ENCODE results near the gene MEI1.

Gene MEI1

DNA sequence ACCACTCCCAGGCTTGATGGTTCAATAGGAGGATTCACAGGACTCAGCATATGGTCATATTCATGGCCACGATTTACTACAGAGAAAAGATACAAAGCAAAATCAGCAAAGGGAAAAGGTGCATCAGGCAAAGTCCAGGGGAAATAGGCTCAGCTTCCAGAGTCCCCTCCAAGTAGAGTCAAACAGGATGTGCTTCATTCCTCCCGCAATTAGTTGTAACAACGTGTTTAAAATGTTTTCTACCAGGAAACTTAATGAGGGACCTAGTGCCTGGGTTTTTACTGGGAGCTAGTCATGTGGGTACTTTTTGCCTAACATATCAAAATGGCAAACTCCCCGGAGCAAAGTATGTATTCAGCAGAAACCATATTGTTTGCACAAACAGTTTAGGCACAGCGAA lies 118.7 kb downstream of the MEI1 start:
- no peak for DNase-seq (ENCODE audit: extremely low read depth in 1 of 2, low read depth in 1 of 2)

DNA sequence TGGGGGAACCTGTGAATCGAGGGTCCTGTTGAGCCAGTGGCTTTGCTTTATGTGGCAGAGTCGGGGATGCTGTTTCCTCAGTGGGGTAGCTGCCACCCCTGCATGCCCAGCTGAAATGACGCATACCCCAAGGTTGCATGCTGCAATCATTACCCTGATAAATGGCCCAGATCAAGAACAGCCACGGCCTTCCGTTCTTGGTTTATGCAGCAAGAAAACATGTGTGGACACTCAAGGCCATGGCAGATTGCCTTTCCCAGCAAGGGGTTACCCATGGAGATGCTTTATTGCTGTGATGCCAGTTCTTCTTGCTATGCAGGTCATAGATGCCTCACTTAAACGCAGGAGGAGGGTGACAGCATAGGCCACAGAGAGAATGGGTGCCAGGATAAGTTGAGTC lies 119.3 kb downstream of the MEI1 start:
- no peak for DNase-seq (ENCODE audit: extremely low read depth in 1 of 2, low read depth in 1 of 2)

DNA sequence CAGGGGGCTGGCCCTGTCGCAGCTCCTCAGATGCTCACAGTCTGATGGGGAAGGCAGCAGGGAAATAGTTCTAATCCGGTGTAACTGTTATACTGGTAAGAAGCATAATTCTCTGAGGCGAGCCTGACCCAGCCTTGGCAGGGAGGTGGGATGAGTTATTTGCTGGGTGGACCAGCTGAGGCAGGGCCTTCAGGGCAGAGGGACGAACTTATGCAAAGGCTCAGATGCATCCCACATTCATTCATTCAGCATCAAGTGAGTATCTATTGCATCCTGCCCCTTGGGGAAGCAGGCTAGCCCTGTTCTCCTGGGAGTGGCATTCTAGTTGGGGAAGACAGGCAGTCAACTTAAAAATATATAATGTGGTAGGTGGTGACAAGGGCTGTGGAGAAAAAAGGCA lies 120.0 kb downstream of the MEI1 start:
- DNase-seq (ENCODE audit: extremely low read depth in 1 of 2, low read depth in 1 of 2): no peak

DNA sequence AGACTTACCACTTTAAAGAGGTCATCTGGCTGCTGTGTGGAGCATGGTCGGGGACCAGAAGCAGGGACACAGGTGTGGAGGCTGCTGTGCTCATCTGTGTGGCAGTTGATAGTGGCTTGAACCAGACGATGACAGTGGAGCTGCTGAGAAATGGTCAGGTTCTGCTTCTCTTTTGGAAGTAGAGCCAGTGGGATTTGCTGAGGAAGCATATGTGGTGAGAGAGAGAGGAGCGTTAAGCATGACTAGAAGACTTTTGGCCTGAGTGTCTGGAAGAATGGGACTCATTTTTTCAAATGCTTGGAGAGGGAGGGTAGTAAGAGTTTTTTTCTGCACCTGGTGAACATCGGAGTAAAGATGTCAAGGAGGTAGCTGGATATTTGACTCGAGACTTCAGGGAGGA lies 121.1 kb downstream of the MEI1 start:
- no peak for DNase-seq (ENCODE audit: extremely low read depth in 1 of 2, low read depth in 1 of 2)

DNA sequence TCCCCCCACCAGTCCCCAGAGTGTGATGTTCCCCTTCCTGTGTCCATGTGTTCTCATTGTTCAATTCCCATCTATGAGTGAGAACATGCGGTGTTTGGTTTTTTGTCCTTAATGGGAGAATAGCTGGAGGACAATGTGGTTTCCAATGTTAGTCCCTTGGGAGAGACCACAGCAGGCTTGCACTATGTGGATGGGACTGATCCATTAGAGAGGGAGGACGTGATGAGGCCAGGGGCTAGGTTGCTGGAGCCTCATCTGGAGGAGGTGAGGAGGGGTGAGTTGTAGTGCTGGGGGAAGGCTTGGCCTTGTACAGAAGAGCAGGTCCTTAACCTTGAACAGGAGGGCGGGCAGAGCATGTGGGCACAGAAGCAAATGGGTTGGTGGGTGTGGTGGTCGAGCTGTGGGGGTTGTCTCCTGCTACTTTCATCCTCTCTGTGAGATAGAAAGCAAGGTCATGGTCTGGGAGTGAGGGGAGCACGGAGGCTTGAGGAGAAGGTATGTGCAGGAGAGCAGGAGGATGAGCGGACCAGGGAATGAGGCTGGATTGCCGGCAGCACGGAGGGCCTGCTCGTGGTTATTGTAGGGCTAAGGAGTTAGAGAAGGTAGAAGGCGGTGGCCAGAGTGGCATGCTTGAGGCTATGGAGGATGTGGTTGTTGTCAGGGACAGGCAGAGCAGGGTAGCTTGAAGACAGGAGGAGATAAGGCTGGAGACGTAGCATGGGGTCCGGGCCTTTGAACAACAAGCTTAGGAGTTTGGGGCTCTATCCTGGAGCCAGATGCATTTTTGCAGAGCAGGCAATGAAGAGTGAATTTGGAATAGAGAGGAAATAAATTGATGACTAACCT lies 122.4 kb downstream of the MEI1 start:
- no peak for DNase-seq (ENCODE audit: extremely low read depth in 1 of 2, low read depth in 1 of 2)

DNA sequence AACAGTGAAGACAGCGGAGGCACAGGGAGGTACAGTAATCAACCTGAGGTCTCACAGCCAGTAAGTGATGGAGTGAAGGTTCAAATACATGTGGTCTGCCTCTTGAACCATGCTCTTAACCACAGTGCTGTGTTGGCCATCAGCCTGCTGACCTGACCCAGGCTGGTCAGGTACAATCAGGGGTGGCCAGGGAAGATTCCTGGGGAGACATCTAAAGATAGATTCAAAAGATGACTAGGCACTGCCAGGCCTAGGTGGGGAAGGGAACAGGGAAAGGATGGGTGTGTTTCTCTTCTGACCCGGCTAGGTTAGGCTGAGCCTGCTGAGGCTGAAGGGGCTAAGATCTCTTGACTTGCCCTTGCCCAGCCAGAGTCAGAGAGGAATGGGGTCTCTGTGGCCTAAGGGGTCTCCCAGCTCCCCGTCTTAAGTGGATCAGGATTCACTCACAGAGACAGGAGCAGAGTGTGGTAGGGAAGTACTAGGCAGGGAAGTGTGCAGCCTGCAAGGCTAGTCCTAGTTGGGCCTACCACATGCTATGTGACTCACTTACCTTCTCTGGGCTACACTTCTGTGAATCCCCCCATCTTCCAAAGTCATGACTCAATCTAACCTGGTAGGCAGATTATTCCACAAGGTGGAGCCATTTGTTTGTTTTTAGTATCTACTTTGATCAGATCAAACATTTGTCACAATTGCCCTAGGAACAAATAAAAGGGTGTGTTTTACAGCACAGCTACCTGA lies 123.2 kb downstream of the MEI1 start:
- no peak for DNase-seq (ENCODE audit: extremely low read depth in 1 of 2, low read depth in 1 of 2)

DNA sequence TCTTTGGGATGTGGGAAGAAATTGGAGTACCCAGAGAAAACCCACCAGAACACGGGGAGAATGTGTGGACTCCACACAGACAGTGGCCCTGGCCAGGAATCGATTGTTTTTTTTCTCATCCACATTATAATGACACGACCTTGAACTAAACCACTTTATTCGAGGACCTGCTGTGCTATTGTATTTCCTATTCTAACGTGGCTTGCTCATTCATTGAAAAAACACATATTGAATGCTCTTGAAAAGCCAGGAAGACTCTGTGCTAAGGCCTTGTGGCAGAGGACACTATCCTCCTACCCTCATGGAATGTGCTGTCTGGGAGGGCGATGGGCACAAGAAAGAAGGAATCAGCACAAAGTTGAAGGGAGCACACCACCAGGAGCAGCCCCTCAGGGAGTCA lies 124.5 kb downstream of the MEI1 start:
- no peak for DNase-seq (ENCODE audit: extremely low read depth in 1 of 2, low read depth in 1 of 2)

DNA sequence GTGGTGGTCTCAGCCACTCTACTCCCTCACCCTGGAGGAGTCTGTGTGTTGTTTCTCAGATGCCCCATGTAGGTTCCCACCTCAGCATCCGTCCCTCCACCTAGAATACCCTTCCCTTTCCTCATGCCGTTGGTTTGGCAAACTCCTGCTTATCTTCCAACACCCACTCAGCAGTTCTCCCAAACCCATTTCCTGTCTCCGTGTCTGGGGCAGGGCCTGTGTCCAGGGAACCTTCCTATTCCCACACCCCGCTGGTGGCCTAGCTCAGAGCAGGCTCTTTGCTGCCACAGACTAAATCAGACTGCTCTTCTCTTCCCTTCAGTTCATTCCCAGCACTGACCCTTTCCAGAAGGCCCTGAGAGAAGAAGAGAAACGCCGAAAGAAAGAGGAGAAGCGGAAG lies 126.1 kb downstream of the MEI1 start:
- no peak for DNase-seq (ENCODE audit: extremely low read depth in 1 of 2, low read depth in 1 of 2)

DNA sequence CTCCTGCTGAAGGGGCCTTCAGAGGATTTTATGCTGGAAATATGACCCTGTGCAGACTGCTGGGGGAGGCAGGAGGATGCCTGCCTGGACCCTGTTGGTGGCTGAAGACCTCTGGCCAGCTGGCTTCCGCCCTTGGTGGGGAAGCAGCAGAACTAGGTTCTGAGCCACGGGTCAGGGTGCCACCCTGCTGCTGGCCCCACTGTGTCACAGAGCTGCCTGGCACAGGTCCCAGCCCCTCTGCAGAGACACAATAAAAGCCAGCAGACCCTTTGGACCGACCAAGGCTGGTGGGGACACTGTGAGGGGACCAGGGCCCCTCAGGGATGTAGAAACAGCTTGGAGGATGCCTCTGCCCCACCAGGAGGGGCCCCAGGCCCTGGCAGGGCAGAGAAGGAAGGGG lies 126.7 kb downstream of the MEI1 start:
- DNase-seq (ENCODE audit: extremely low read depth in 1 of 2, low read depth in 1 of 2): no peak

DNA sequence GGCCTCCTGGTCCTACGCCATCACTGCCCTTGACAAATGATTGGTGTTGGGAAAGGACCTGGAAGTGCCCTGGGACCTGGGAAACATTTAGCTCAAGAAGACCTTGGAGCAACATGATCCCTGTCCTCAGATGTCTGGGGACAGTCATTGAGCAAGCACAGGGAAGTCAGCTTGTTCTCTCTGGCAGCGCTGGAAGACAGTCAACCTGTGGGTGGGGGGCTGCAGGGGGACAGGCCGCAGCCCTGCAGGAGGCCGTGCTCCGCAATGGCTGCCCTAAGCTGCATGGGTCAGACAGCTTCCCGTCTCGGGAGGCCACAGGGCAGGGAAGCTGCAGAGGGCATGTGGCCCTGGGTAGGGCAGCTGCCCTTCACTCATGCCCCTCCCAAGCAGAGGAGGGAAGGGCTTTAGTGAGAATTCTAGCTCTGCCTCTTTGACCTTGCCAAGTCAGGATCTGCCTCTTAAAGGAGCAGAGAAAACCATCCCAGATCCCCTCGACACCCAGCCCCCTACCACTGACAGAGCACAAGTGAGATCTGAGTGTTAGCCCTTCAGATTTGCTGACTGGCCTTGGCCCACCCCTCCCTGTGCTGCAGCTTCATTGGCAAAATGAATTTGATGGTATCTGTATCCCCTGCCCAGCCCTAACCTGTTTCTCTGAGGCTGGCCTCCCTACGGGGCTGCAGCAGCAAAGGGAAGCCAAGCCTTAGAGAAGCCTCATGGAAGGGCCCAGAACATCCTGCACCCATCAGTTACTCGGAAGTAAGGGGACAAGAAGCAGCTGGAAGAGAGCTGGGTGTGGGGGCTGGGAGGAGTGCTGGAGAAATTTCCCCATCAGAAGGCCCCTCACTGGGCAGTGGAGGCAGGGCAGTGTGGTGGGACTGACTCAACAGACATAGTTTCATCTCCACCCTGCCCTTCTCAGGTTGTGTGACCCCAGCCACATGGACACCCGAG lies 127.4 kb downstream of the MEI1 start:
- no peak for DNase-seq (ENCODE audit: extremely low read depth in 1 of 2, low read depth in 1 of 2)

DNA sequence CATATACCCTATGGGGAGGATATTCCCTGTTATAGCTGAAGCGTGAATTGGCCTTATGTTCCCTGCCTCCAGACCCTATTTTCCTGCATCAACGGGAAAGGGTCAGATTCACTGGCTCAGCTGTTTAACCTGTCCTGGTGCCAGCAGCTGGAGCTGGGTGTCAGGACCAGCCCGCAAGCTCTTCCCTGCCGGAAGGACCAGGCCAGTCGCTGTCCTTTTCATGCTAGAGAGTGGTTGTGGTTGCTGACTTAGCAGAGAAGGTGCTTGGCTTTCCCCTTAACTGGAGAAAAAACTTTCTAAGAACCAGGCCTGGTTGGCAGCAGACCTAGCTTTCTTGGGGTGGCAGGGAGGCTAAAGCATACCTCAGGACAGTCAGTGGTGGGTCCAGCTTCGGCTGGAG lies 128.4 kb downstream of the MEI1 start:
- no peak for DNase-seq (ENCODE audit: extremely low read depth in 1 of 2, low read depth in 1 of 2)

DNA sequence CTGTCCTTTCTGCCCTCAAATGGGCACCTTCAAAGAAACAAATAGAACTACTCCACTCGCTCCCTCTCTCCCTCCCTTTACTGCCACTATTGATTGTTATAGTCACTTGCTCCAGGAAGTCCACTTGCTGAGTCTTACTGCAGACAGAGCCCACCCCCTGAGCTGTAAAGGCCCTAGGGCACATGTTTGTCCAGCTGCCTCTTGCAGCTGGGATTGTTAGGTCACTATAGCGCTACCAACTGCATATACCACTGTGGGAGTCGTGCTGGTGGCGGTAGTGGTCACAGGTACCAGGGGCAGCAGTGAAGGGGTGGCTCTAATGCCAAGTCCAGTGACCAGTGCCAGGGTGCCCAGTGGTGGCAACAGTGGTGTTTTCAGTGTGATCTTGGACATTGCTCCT lies 129.2 kb downstream of the MEI1 start:
- no peak for DNase-seq (ENCODE audit: extremely low read depth in 1 of 2, low read depth in 1 of 2)

DNA sequence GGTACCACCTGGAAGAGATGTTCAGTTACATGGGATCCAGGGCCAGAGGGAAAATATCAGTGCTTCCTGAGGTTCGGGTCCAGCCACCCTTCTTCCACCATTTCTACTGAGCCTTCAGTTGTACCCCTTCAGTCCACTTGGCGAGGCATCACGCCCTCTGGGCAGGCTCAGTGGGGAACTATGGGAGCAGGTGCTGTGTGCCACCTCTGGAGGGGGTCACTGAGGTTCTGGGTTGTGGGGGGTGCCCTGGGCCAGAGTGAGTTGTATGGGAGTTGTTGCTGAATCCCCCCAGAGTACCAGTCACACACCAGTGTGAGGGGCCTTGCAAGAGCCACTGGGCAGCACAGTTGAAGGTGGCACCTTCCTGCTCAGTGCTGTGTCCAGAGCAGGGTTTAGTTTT lies 130.9 kb downstream of the MEI1 start:
- peak in 1 of 2 donors; percentile 4 for DNase-seq (ENCODE audit: extremely low read depth in 1 of 2, low read depth in 1 of 2)

DNA sequence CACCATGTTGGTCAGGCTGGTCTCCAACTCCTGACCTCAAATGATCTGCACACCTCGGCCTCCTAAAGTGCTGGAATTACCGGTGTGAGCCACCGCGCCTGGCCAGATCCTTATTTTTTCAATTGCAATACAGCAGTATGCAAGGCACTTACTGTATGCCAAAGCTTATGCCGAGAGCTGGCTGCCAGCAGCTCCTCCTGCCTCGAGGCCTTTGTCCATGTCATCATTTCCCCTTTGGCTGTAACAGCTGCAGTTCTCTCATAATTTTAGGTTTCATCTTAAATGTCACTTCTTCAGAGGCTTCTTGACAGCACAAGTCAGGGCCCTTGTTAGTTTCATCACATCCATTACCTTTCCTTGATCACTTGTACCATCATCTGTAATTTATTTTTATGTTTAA lies 132.1 kb downstream of the MEI1 start:
- DNase-seq (ENCODE audit: extremely low read depth in 1 of 2, low read depth in 1 of 2): no peak

DNA sequence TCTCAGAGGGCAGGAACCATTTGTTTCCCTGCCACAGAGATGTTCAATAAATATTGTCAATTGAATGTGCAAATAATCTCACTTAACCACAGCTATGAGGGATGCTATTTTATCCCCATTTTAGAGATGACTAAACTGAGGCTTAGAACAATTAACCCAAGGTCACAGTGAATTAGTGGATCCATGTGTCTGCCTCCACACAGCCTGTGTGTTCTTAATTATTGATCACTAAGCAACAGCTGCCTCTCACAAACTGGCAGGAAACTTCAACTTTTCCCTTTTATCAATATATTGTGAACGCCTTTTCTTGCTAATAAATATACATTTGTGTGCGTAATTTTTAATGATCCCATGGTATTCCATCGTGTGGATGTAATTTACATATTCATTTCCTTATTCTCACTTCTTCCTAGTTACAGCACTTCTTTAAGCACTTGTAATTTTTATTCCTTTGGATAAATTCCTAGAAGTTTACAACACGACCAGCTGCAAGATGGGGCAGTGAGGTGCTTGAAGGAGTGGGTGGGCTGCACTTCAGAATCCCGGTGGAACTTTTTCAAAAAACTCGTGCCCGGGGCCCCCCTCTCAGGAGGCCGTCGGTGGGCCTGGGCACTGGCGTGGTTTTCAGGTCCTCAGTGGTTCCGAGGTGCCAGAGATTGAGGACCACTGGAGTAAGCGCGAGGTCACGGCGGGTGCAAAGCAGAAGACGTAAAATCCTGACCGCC lies 132.7 kb downstream of the MEI1 start:
- no peak for DNase-seq (ENCODE audit: extremely low read depth in 1 of 2, low read depth in 1 of 2)

DNA sequence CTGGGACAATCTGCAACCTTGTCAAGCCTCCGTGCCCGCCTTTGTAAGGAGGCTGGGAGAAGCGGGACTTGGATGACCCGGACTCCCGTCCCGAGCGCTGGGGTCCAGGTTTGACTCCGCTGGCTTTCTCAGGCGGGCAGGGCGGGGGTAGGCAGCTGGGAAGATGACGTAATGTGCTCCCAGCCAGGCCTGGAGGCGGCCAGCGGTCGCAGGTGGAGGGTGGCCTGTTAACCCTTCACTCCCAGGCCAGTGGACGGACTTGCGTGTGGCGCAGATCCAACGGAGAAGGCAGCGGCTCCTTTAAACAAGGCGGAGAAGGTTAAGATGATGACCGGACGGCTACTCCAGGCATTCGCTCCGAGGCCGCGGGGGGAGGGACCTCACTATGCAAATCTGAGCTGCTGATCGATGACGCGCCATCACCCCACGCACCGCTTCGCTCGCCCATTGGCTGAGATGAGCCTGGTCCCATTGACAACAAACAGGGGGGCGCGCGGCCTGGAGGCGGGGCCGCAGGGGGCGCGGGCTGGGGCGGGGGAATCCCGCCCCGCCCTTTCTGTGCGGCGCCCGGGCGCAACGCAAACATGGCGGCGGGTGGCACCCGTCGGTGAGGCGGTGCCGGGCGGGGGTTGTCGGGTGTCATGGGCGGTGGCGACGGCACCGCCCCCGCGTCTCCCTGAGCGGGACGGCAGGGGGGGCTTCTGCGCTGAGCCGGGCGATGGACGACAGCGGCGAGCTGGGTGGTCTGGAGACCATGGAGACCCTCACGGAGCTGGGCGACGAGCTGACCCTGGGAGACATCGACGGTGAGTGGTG lies 133.5 kb downstream of the MEI1 start, which contains the start of gene SREBF2:
TSS of gene SREBF2 (plus strand) at position 553 of the 816 bp plus-strand sequence. CDS start at position 719, 166 bp downstream.
- DNase-seq (ENCODE audit: extremely low read depth in 1 of 2, low read depth in 1 of 2): peak; percentile 97 to 100

DNA sequence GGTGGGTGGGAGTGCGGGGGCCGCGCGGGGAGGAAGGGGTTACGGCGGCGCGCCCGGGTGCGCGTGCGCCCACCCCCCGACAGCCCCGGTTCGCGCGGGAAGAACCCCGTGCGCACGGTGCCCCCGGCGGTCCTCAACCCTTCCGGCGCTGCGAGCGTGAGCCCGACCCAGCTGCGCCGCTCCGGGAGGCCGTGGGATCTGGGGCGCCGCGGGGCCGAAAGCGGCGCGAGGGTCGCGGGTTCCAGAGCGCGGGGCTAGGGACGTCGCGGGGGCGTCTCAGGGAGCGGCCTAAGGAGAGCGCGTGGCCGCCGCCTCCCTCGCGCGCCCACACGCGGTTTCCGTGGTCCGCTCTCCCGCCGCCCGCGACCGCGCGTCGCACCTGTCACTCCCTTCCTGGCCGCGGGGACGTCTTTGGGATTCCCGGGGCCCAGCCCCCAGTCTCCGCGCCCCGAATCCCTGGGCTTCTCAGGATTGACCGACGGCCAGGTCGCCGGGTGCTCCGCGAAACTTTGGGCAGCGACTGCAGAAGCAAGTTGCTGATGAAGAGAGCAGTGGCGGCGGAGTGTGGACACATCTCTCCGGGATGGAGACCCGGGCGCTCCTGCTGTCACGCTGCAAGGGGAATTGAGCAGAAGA lies 134.2 kb downstream of the MEI1 start:
- no peak for DNase-seq (ENCODE audit: extremely low read depth in 1 of 2, low read depth in 1 of 2)

DNA sequence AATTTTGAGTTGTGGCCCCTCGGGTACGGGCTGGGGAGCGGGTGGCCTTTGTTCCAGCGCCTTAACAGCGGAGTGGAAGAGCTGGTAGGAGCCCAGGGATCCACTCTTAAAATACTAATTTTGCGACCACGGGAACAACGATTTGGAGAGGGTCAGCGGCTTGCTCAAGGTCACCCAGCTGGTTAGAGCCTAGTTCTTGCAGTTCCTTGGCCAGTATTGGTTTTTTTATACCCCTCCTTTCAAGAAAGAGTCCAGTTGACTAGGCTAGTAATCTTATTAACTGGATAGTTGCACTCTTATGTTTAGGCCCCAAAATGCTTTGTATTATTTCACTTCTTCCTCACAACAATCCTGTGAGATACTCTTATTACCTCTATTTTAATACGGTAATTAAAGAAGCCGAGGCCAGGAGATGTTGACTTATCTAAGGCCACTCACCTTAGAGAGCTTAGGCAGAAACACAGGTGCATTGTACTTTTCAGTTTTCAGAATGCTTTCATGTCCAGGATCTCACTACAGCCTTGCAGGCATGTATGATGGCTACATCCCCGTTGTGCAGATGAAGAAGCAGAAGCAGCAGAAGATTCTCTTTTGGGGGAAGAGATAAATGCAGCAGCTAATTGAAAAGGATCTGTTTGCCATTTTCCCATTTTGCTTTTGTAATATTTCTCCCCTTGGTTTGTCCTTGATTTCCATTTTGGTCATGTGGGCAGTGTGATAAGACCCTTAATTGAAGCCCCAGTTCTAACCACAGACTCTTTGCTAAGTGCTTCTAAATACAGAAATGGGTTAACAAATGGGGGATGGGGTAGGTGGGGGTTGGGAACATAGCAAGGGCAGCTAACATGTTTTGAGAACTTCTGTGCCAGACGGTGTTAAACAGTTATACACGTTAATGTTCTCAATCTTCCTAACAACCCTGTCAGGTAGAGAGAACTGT lies 135.0 kb downstream of the MEI1 start:
- no peak for DNase-seq (ENCODE audit: extremely low read depth in 1 of 2, low read depth in 1 of 2)
